H9 (cell line): ENCODE measurements around the gene RNF113B. TPM values are rescaled to one million over a fixed set of nuclear protein-coding genes. Genes with fewer than 3 reads are reported as not detected.

ENCODE experiments used
- DNase-seq: peaks from one replicate; pipeline ENCODE4 v3.0.0-alpha.2; 2017
- H2AFZ ChIP-seq: one replicate; pipeline ENCODE4 v1.6.1; 2013; ENCODE audit warnings: mild to moderate bottlenecking, low read length, control low read depth, moderate library complexity
- H2AK5ac ChIP-seq: 2 replicates; pipeline ENCODE4 v1.6.1; 2013; ENCODE audit warnings: low read length, control low read depth, mixed read lengths; ENCODE audit not compliant: insufficient read length
- H2BK120ac ChIP-seq: one replicate; pipeline ENCODE4 v1.6.1; 2013; ENCODE audit warnings: low read depth, mild to moderate bottlenecking, low read length, control low read depth, inconsistent platforms; ENCODE audit not compliant: poor library complexity, severe bottlenecking
- H2BK12ac ChIP-seq: 2 replicates; pipeline ENCODE4 v1.6.1; 2013; ENCODE audit warnings: low read length, control low read depth, mixed read lengths, low read depth; ENCODE audit not compliant: insufficient read length
- H2BK15ac ChIP-seq: 2 replicates; pipeline ENCODE4 v1.6.1; 2013; ENCODE audit warnings: low read depth, low read length, control low read depth
- H2BK20ac ChIP-seq: one replicate; pipeline ENCODE4 v1.6.1; 2013; ENCODE audit warnings: low read depth, mild to moderate bottlenecking, low read length, control low read depth, inconsistent platforms; ENCODE audit not compliant: poor library complexity, severe bottlenecking
- H2BK5ac ChIP-seq: 2 replicates; pipeline ENCODE4 v1.6.1; 2013; ENCODE audit warnings: low read length, control low read depth, mixed read lengths; ENCODE audit not compliant: insufficient read length
- H3K14ac ChIP-seq: 2 replicates; pipeline ENCODE4 v1.6.1; 2013; ENCODE audit warnings: low read length, control low read depth; ENCODE audit not compliant: insufficient read depth
- H3K18ac ChIP-seq: 2 replicates; pipeline ENCODE4 v1.6.1; 2013; ENCODE audit warnings: low read depth, mild to moderate bottlenecking, mixed read lengths, low read length, control low read depth; ENCODE audit not compliant: insufficient read length
- H3K23ac ChIP-seq: 2 replicates; pipeline ENCODE4 v1.6.1; 2013; ENCODE audit warnings: low read length, control low read depth, mixed read lengths, low read depth; ENCODE audit not compliant: insufficient read length
- H3K23me2 ChIP-seq: 2 replicates; pipeline ENCODE4 v1.6.1; 2013; ENCODE audit warnings: low read depth, mild to moderate bottlenecking, mixed read lengths, low read length, control low read depth; ENCODE audit not compliant: insufficient read length, poor library complexity, severe bottlenecking
- H3K27ac ChIP-seq: 2 replicates; pipeline ENCODE4 v1.5.1; 2013; ENCODE audit warnings: low read length, control low read depth, mixed read lengths, low read depth; ENCODE audit not compliant: insufficient read length
- H3K27me3 ChIP-seq: 2 replicates; pipeline ENCODE4 v1.6.1; 2013; ENCODE audit warnings: low read length, control low read depth, inconsistent platforms; ENCODE audit not compliant: insufficient read depth
- H3K4ac ChIP-seq: 2 replicates; pipeline ENCODE4 v1.6.1; 2013; ENCODE audit warnings: low read depth, mild to moderate bottlenecking, control low read depth, inconsistent platforms, low read length, moderate library complexity
- H3K4me1 ChIP-seq: 2 replicates; pipeline ENCODE4 v1.6.1; 2013; ENCODE audit warnings: low read length, control low read depth, inconsistent platforms; ENCODE audit not compliant: insufficient read depth
- H3K4me2 ChIP-seq: 2 replicates; pipeline ENCODE4 v1.6.1; 2013; ENCODE audit warnings: low read length, control low read depth, mixed read lengths; ENCODE audit not compliant: insufficient read length, insufficient read depth
- H3K56ac ChIP-seq: 2 replicates; pipeline ENCODE4 v1.6.1; 2013; ENCODE audit warnings: low read depth, mild to moderate bottlenecking, mixed read lengths, low read length, control low read depth; ENCODE audit not compliant: insufficient read length
- H3K79me1 ChIP-seq: 2 replicates; pipeline ENCODE4 v1.6.1; 2013; ENCODE audit warnings: low read depth, mild to moderate bottlenecking, moderate library complexity, low read length, control low read depth, inconsistent platforms; ENCODE audit not compliant: insufficient read depth, poor library complexity, severe bottlenecking
- H3K79me2 ChIP-seq: 2 replicates; pipeline ENCODE4 v1.6.1; 2013; ENCODE audit warnings: low read length, control low read depth, inconsistent platforms; ENCODE audit not compliant: insufficient read depth
- H3K9ac ChIP-seq: 2 replicates; pipeline ENCODE4 v1.6.1; 2013; ENCODE audit warnings: low read length, control low read depth, mixed read lengths; ENCODE audit not compliant: insufficient read length; ENCODE audit errors: extremely low read depth
- H3K9me3 ChIP-seq: one replicate; pipeline ENCODE4 v1.6.1; 2013; ENCODE audit warnings: low read depth, low read length, inconsistent platforms; ENCODE audit not compliant: control insufficient read depth
- H3T11ph ChIP-seq: one replicate; pipeline ENCODE4 v1.6.1; 2013; ENCODE audit warnings: mild to moderate bottlenecking, low read length, control low read depth, inconsistent platforms
- H4K20me1 ChIP-seq: one replicate; pipeline ENCODE4 v1.6.1; 2013; ENCODE audit not compliant: control insufficient read depth, insufficient read length, insufficient read depth
- H4K5ac ChIP-seq: 2 replicates; pipeline ENCODE4 v1.6.1; 2013; ENCODE audit warnings: low read depth, mild to moderate bottlenecking, mixed read lengths, low read length, control low read depth; ENCODE audit not compliant: insufficient read length
- H4K8ac ChIP-seq: replicated peaks from 2 replicates; pipeline ENCODE4 v1.6.1; 2013; ENCODE audit warnings: low read length, control low read depth, mixed read lengths, low read depth; ENCODE audit not compliant: insufficient read length
- H4K91ac ChIP-seq: 2 replicates; pipeline ENCODE4 v1.6.1; 2013; ENCODE audit warnings: low read depth, mild to moderate bottlenecking, moderate library complexity, mixed read lengths, low read length, control low read depth; ENCODE audit not compliant: insufficient read length
- H3K27ac Mint-ChIP-seq, 3 experiments: 2 replicates in 2 of 3; 3 replicates in 1 of 3; pipeline ENCODE4 v1.8.0; 2020 to 2021; ENCODE audit warnings: mixed read lengths in 3 of 3, mild to moderate bottlenecking in 1 of 3, moderate library complexity in 1 of 3
- H3K27me3 Mint-ChIP-seq: 2 replicates; pipeline ENCODE4 v1.8.0; 2021; ENCODE audit warnings: low read depth, mild to moderate bottlenecking, moderate library complexity, mixed read lengths
- H3K36me3 Mint-ChIP-seq, 3 experiments: 2 replicates in 2 of 3; 3 replicates in 1 of 3; pipeline ENCODE4 v1.8.0; 2020 to 2021; ENCODE audit warnings: low read depth in 3 of 3, mixed read lengths in 3 of 3; ENCODE audit not compliant: insufficient read depth in 1 of 3
- H3K4me1 Mint-ChIP-seq, 2 experiments: 2 replicates each; pipeline ENCODE4 v1.8.0; 2020; ENCODE audit warnings: mixed read lengths in 2 of 2
- H3K4me3 Mint-ChIP-seq, 2 experiments: 2 replicates in 1 of 2; 3 replicates in 1 of 2; pipeline ENCODE4 v1.8.0; 2020 to 2021; ENCODE audit warnings: mild to moderate bottlenecking in 2 of 2, mixed read lengths in 2 of 2, moderate library complexity in 1 of 2
- H3K9me3 Mint-ChIP-seq, 2 experiments: 2 replicates in 1 of 2; 3 replicates in 1 of 2; pipeline ENCODE4 v1.8.0; 2020; ENCODE audit warnings: mild to moderate bottlenecking in 2 of 2, mixed read lengths in 2 of 2, moderate library complexity in 1 of 2
- WGBS: extraction: QIAGEN DNeasy Blood & Tissue Kit; methylation state at CpG from one replicate; pipeline ENCODE4 v1.1.7; 2013; ENCODE audit warnings: missing lambda C conversion rate, low lambda C conversion rate, mixed read lengths; ENCODE audit not compliant: insufficient read length; ENCODE audit errors: extremely low coverage; 5-methylcytosine and 5-hydroxymethylcytosine counted together
- total RNA-seq: library from RNA; stranded (reverse); gene quantifications from 2 replicates; pipeline ENCODE4 v1.2.1, GENCODE V29; 2021
- TF ChIP-seq, protein P1 (sequence below): fragments of 200-600 bp; sonication (generic); conservative IDR thresholded peaks from 3 replicates; pipeline ENCODE4 v1.8.0; 2021; ENCODE audit warnings: antibody characterized with exemption, mild to moderate bottlenecking

RNF113B gene
- total RNA-seq, 1 experiment from 2014 or later, result not detected

DNA sequence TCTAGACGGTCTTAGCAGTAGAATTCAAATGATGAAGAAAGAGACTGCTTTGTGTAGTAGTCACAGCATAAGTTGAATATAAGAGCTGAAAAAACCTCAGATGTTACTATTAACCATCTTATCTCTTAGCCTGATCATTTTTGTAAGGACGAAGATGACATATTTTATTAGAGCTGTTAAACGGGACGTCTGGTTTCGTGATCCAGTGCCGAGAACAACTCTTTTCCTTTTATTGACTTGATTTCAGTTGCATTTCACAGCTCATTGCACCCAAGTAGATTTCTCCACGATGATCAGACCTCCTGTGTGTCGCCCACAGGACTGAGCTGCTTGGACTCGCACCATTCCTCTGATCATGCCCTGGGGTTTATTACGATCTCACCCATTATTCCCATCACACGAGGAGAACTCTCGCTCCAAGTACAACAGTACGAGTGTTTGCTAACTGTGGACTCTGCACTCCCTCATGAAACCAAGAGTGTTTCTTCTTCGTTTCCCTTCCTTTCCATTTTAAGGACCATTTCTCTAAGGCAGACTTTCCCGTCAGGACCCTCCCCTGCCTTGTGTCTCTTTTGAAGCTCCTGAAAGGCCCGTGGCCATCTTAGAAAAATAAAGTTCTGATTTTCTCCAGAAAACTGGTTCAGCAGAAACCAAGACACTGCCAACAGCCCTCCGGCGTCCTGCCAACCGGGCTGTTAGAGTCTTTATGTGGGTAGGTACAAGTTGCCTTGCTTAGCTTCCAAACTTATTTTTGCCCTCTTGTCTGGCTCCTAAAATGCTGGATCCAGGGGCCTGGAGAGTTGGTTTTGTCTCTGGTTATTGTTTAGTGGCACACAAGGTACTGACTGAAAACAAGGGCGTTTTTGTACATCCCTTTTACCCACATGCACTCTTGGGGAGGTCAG lies 48.2 kb upstream of the RNF113B start:
- H3T11ph ChIP-seq, result no peak overlapping the region
- no peaks in the 10 kb centered on the region for H3K27me3 ChIP-seq
- no peak overlapping the region for H2AK5ac ChIP-seq
- no peak overlapping the region for H4K5ac ChIP-seq
- no peak overlapping the region for H2BK15ac ChIP-seq
- no peak overlapping the region for H2BK20ac ChIP-seq
- H3K23me2 ChIP-seq, result no peaks in the 10 kb centered on the region
- TF ChIP-seq, protein P1, sequence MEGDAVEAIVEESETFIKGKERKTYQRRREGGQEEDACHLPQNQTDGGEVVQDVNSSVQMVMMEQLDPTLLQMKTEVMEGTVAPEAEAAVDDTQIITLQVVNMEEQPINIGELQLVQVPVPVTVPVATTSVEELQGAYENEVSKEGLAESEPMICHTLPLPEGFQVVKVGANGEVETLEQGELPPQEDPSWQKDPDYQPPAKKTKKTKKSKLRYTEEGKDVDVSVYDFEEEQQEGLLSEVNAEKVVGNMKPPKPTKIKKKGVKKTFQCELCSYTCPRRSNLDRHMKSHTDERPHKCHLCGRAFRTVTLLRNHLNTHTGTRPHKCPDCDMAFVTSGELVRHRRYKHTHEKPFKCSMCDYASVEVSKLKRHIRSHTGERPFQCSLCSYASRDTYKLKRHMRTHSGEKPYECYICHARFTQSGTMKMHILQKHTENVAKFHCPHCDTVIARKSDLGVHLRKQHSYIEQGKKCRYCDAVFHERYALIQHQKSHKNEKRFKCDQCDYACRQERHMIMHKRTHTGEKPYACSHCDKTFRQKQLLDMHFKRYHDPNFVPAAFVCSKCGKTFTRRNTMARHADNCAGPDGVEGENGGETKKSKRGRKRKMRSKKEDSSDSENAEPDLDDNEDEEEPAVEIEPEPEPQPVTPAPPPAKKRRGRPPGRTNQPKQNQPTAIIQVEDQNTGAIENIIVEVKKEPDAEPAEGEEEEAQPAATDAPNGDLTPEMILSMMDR, result no peak
- H3K79me2 ChIP-seq, result no peaks in the 10 kb centered on the region; the same call in 1 of the 2 replicates
- no peak overlapping the region for H3K9ac ChIP-seq
- H3K14ac ChIP-seq, result no peak overlapping the region
- DNase-seq, result no peak
- H3K27ac ChIP-seq, result no peak overlapping the region
- H3K79me1 ChIP-seq, result peaks cover 2% of the 10 kb centered on the region
- no peaks in the 10 kb centered on the region for H4K20me1 ChIP-seq
- no peak overlapping the region for H4K91ac ChIP-seq
- Mint-ChIP-seq H3K36me3 (peaks cover 27 to 35% (median 32%) of the 10 kb centered on the region in 3 experiments), H3K4me3 (no peak overlapping the region), H3K4me1 (peaks cover 2 to 6% of the 10 kb centered on the region in 2 experiments; a peak in 2 of 4 replicates), H3K9me3 (peaks cover 3 to 19% of the 10 kb centered on the region in 2 experiments; a peak in 4 of 5 replicates), H3K27me3 (no peaks in the 10 kb centered on the region), H3K27ac (peak overlapping the region in 2 of 3 experiments; percentile 5 to 15; a peak in 2 of 7 replicates)
- H3K4me1 ChIP-seq, result no peaks in the 10 kb centered on the region
- no peak overlapping the region for H2BK12ac ChIP-seq
- no peak overlapping the region for H4K8ac ChIP-seq
- H3K56ac ChIP-seq, result no peak overlapping the region
- H2AFZ ChIP-seq, result no peak overlapping the region
- no peak overlapping the region for H2BK120ac ChIP-seq
- H3K4me2 ChIP-seq, result no peak overlapping the region
- no peak overlapping the region for H3K18ac ChIP-seq
- H3K4ac ChIP-seq, result no peak overlapping the region
- no peak overlapping the region for H3K23ac ChIP-seq
- no CpG with 5 or more reads among the region's 20 CpGs for WGBS
- no peak overlapping the region for H2BK5ac ChIP-seq
- no peaks in the 10 kb centered on the region for H3K9me3 ChIP-seq
